ENCODE data around the gene ZBP1.

ZBP1 gene, protein sequence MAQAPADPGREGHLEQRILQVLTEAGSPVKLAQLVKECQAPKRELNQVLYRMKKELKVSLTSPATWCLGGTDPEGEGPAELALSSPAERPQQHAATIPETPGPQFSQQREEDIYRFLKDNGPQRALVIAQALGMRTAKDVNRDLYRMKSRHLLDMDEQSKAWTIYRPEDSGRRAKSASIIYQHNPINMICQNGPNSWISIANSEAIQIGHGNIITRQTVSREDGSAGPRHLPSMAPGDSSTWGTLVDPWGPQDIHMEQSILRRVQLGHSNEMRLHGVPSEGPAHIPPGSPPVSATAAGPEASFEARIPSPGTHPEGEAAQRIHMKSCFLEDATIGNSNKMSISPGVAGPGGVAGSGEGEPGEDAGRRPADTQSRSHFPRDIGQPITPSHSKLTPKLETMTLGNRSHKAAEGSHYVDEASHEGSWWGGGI

DNA sequence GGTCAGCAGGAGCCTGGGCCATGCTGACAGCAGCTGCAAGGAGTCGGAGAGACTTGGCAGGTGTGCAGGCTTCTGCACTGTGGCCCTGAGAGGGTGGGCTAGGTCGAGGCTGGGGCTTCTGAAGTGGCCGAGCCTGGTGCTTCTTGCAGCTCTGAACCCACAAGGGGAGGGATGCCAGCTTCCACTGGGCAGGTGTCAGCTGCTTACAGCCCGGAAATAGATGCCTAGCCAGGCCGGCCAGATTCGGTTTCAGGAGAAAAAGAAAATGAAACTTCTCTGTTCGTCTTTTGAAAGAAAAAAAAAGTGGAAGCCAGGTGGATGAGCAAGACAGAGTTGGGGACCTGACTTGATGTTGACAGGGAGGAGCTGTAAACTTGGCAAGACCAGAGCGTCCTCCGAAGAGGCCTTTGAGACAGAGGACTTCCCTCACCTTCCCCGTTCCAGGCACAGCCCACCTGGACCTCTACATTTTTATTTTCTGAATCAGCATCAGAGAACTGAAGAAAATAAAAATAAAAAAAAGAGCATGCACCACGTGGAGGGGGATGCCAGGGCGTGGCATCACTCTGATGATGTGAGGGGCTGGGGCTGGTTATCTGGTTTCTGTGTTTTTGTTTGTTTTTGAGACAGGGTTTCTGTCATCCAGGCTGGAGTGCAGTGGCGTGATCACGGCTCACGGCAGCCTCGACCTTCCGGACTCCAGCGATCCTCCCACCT lies at the start of gene ZBP1:
Gene ZBP1, minus strand, starts transcription at position 153 of the 717 bp plus-strand sequence. Its CDS starts 131 bp downstream, at position 22.
- DNase-seq = no peak

GRCh38 chr20:57669632-57670031 lies 49.4 kb upstream of the ZBP1 start:
- no peak for DNase-seq

DNA sequence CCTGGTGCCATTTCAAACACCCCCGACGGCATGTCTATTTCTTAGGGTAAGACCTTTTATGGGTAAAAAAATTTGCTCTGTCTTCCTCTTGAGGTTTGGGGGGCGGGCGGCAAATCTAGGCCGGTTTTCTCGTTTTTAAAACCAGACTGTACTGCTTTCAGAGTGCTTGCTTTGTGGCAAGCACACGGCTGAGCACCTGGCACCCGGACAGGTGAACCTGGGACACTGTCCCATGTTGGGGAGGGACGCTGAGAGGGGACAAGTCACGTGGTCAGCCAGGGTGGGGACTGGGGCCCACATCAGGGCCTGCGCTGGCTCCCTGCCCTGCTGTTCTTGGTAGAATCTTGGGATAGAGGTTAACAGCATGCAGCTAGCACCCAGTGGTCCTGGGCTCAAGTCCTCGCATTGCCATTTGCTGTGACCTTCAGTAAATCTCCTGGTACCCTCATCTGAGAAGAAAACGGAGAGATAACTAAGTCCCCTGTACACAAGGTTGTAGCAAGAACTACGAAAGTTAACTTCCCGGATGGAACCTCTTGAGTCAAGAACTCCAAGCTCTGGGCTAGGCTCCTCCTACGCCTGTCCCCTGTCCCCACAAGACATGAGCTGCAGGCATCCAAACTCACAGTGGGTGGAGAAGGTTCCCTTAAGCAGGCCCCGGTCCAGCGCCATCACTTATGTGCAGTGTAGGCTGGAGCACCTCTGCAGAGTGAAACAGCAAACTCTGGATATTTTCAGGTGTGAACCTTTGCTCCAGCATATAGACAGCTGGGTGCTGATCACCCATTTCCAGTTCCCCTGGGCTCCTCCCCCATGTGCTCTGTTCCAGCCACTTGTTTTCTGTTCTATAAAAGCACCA lies 47.9 kb upstream of the ZBP1 start:
- no peak for DNase-seq

GRCh38 chr20:57667388-57667787 lies 47.2 kb upstream of the ZBP1 start:
- DNase-seq = no peak

DNA sequence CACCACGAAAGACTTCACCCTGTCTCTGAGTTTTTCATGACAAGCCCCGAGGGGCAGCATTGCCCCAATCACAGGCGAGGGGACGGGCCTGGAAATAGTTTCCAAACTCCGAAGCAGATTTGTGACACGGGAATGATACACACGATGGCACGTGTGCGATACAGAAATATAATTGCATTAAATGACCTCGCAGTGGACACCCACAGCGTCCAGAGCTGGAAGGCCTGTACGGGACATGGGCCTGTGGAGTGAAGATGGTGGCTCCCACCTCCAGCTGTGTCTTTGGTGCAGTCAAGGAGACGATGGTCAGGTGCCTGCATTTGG lies 46.6 kb upstream of the ZBP1 start:
- no peak for DNase-seq

DNA sequence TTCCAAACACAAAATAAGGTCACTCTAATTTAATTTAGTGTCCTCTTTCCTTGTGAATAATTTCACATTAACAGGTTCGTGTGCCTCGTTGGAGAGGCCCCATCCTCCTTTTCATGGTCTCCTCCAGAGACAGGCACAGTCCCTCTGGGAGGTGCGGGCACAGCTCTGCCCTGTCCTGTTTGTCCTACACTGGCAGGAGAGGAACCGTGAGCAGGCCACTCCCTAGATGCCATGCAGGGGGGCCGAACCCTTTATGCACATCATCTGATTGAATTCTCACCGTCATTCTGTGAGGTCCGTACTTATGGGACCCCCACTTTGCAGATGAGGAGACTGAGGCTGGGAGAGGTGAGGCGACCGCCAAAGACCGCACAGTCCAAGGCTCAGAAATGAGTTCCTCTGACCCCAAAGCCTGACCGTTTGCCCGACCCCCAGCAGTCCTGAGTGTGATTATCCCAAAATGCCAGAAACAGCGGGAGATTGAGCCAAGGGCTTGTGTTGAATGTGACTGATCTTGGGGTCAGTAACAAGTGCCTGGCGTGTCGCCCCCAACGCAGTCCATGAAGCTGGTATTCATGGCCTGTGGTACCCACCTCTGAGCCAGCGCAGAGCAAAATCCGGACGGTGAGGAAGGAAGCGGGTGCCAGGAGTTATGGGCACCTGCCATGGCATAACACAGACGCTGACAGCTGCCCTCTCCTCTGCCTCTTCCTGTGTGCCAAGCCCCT lies 46.0 kb upstream of the ZBP1 start:
- DNase-seq = no peak

GRCh38 chr20:57665589-57665971 lies 45.4 kb upstream of the ZBP1 start:
- DNase-seq = no peak

DNA sequence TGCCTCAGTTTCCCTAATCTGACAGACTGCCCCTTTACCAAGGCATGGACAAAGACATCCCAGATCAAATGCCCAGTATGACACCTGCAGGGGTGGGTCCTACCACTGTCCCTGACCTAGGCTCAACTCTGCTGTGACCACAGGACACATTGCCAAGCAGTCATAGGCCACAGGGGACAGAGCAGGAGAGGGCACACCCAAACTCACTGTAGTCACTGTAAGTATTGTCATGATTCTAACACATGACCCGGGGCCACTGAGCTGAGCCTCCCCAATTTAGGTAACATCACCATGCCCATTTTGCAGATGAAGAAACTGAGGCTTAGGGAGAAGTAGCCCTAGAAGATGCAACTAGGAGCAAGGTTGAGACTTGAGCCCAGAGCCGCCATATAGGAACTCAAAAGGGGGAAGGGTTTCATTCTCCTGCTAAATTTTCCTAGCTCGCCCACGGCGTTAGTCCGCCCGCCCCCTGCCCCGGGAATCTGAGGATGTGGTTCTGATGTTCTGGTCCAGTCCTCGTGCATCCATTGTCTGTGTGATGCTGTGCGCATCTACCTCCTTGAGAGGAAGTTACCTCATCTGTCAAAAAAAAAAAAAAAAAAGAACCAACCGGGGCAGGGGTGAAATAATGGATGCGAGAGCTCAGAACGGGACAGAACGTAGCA lies 44.8 kb upstream of the ZBP1 start:
- DNase-seq = no peak

- no peak for DNase-seq
Measured at GRCh38 chr20:57664476-57664875, 44.2 kb upstream of the ZBP1 start.

DNA sequence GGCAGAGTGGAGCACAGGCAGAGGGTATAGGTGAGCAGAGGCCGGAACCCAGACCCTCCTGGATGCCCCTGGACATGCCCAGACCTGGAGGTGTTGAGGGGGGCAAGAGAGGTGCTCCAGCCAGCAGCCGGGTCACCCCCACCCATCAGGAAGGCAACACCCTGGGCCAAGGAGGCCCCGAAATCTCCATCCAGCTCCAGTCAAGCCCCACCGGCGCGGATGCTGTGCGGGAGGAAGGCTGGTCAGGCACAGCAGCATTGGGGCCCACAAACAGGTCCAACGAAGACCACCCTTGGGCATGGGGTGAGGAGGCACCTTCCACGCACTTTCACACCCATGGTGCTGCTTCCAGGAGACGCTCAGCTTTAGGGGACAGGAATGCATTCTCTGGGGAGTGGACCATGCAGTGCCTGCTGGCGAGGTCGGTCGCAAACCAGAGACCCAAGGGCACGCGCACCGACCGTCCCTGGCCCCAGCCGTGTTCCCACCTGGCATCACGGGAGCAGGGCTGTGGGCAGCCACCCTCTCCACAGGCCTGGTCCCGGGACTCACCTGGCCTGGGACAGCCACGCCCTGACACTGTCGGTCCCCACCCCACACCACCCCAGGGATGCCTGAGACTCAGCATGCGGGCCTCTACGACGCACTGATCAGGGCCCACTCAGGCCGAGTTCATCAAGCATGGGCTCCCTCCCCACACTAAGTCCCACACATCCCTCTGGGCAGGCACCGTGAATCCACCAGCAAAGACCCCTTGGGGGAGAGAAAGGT lies 43.6 kb upstream of the ZBP1 start:
- DNase-seq = no peak

DNA sequence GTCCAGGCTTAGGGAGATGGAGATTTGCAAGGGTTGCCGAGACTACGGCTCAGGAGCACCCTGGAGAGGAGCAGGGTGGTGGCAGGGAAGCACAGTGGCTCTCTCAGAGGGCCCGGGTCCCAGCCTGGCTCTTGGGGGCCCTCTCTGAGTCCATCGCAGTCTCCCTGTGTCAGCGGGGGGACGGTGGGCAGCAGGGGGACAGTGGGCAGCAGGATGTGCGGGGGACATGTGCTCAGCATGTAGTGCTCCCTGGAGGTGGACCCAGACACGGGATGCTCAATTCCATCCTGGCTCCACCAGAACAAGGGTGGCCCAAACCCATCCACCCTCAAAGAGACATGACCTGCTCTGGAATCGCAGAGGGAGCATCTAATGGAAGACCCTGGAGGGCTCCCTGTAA lies 43.0 kb upstream of the ZBP1 start:
- DNase-seq = no peak

DNA sequence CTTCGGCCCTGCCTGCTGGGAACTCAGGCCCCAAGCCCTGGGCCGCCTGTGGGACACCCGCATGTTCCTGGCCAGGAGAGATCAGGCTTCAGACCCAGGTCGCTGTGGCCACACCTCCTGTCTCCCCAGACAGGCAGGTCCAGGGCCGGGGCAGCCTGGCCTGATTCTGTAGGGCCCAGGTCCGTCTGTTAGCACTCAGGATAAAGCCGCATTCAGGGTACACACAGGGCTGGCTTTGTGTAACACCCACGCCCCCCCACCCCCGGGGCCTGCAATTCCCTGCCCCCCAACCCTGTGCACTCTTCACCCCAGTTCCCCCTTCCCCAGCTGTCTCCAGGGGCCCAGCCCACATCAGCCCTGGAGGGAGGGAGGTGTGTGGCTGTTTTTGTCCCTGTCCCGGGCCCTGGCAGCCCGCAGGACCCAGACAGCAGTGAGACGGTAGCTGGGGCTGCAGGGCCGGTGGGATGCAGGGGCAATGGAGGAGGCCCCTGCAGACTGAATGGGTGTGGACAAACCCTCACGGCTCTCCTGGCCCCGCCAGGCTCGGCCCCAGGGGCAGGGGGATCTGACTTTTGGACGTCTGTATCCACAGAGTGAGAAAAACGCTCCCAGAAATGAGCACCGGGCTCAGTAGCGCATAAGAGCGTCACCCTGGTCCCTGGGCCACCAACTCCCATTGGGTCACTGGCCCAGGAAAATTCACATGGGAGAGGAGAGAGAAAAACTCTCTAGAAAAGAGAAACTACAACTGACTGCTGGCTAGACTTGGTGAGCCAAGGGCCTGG lies 42.4 kb upstream of the ZBP1 start:
- no peak for DNase-seq

DNA sequence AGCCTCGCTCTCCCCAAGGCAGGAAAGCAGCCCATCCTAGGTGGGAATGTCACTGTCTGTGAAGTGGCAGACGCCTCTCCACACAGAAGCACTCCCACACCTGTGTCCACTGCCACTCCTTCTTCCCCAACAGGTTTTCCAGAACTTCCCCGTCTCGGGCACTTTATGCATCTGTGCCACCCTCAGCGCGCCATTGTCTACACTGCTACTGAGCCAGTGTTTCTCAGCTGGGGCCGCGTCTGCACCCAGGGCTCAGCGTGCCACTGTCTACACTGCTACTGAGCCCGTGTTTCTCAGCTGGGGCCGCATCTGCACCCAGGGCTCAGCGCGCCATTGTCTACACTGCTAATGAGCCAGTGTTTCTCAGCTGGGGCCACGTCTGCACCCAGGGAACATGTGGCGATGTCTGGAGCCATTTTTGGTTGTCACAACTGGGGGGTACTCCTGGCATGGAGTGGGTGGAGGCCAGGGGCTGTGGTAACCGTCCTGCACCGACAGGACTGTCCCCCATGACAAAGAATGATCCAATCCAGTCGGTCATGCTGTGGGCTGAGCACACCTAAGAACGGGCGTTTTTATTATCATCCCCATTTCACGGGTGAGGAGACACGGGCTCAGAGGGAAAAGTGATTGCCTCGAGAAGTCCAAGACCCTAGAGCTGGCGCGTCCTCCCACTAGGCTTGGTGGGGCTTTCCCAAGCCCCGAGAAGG lies 41.7 kb upstream of the ZBP1 start:
- no peak for DNase-seq

GRCh38 chr20:57660922-57661745 lies 40.9 kb upstream of the ZBP1 start:
- no peak for DNase-seq

GRCh38 chr20:57660181-57660921 lies 40.1 kb upstream of the ZBP1 start:
- DNase-seq = no peak

GRCh38 chr20:57659517-57660180 lies 39.4 kb upstream of the ZBP1 start:
- DNase-seq = no peak

DNA sequence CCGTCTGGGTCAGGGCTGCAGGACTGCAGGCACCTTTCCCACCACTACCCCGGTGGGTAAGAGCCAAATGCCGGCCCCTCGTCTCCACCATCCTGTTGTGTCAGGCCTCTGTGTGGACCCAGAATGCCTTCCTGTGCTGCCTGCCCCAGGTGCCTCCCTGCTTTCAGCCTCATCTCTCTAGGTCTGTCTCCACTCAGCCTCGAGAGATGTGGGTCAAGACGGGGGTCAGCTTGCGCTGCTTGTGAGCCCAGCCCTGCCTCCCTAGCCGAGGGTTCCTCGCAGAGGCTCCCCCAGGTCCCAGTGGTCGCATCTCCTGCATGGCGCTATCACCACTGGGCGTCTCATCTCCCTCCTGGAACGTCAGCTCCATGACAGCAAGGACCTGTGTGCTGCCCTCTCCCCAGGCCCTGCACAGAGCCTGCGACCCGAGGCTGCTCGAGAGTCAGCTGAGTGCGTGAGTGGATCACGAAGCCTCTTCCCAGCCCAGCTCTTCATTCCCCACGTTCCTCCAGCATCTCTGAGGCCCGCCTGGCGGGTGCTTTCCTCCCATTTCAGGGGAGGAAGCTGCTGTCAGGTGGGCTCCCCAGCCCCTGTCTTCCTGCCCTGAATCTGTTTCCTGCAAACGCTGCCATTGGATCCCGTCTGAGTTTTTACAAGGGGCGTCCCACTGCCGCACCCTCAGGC lies 38.7 kb upstream of the ZBP1 start:
- DNase-seq = no peak
